CD4-positive, alpha-beta T cell treated with Interleukin-15 for 4 hours (primary cell): Measurements from ENCODE around the gene HERC3.
A peak's percentile ranks its signal among the peaks of the same experiment; 100 is the strongest.

Experiments used
- DNase-seq: peaks from one replicate; pipeline ENCODE4 v3.0.0-alpha.2; 2020; ENCODE audit warnings: low spot score

The HERC3 gene

DNA sequence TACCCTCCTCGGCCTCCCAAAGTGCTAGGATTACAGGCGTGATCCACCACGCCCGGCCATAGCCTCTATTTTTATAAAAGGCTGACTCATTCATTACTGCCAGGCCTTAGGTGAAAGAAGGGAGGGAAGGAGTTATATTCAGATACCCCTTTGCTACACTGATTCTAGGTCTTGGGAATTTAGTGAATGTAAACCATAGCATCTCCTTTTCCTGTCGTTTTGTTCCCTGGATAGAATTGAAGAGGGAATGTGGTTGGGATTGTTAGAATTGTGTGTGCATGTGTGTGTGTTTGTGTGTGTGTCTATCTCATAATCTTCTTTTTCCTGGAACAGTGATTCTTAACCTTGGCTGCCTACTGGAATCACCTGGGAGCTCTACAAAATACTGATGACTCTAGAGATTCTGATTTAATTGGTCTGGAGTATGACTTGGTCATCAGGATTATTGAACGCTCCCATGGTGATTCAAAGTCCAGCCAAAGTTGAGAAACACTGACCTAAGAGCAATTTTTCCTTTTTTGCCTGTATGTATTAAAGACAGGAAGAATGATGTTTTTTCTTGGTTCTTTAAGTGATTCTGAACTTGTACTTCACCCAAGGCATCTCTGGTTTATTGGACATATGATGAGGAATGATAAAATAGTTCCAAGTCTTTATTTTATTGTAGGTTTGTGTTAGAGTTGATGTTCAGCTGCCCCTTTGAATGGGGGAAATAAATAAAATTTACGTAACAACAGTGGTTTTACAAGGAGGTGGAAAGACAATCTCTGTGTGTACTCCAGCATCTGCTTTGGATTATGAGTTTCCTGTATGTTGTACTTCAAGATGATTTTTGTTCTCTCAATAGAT is 68.4 kb downstream of the HERC3 start:
- no peak for DNase-seq

DNA sequence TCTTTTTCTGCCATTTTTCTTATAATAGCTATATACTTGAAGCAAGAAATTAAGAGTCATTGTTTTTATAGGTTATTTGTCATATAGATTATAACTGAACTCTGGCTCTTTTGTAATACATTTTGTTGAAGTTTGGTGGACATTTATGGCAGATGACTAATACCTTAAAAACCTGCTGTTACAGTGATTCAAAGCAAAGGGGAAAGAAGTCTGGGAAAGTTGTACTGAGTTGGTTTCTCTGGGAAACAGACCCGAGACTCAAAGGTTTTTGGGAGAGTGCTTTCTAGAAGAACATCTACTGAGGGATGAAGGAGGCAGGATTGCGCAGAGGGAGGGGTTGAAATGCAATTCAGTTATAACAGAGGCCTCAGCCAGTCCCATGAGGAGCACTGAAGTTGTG is 69.5 kb downstream of the HERC3 start:
- no peak for DNase-seq

DNA sequence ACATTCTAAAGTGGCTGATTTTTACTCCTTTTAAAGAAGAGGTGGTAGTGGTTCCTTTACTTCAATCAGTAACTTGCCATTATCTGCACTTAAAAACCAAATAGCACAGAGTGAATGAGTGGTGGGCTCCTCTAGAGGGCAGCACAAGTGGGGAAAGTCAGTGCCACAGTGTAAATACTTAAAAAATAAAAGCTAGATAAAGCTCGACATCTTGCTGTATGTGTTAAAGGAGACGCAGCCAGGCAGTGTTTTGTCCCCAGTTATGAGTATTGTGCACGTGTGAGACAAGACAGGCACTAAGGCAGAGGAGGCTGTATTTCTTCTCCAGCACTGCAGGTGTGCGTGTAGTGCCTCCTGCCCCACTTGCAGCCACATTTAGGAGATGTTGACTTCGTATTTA is 80.7 kb downstream of the HERC3 start:
- peak; percentile 18 for DNase-seq

DNA sequence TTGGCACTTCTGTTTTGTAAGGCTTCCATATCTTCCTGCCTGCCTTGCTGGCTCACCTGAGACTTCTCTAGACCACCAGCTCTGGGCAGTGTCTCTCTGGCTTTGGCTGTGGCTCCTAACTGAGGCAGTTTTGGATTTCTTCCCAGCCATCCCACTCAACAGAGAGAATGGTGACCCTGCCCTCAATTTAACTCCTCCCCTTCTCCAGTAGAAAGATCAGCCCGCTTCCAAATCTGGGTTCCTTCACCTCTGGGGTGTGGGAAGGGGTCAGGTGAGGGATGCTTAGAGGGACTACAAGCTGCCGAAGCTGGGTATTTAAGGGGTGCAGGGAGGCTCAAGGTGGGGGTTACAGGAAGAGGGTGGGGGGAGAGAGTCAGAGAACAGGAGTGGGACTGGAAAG is 81.6 kb downstream of the HERC3 start:
- no peak for DNase-seq

DNA sequence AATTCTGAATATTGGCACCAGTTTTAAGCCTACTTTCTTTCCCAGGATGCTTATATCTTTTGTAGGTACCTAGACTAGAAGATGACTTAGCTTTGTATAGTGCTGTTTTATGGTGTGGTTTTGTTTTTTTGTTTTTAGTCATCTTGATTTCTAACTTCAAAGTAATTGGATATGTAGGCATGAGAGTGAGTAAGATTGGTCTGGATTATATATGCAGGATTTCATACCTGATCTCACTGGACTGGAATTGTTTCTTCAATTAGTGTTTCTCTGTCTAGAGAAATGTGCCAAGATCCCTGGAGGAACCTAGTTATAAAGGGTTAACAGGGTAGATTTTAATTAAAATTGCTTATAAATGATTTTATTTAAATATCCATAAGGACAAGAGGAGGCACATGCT is 82.3 kb downstream of the HERC3 start:
- no peak for DNase-seq

DNA sequence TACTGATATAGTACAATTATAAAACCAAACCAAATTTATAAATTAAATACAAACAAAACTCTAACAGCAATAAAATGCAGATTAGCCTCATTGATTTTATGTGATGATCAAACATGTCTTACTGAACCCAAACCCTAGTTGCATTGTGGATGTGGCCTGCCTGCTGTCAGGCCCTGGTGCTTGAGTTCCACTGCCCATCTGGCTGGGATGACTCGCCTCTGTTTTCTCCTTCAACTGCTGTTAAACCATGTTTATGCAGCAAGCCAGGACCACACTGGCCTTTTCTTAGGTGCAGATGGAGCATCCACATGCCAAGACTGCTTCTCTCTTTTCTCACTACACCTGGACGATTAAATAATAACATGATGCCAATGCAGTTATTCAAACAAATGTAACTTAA is 82.7 kb downstream of the HERC3 start:
- no peak for DNase-seq

DNA sequence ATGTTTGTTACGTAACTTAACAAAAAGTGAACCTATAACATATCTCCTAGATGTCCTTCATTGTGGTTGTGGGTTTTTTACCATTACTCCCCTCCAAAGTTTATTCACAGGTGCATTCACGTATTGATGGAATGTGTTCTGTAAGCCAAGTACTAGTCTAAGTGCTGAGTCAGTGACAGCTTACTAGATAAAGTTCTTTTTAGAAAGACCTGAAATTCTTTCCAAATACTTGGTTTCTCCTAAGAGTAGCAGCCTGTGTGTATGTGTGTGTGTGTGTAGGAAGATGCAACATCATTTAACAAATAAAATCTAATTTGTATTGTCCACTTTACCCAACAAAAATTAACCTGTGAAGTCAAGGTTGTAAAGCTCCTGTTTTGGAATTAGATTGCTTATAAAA is 83.3 kb downstream of the HERC3 start:
- DNase-seq = no peak

DNA sequence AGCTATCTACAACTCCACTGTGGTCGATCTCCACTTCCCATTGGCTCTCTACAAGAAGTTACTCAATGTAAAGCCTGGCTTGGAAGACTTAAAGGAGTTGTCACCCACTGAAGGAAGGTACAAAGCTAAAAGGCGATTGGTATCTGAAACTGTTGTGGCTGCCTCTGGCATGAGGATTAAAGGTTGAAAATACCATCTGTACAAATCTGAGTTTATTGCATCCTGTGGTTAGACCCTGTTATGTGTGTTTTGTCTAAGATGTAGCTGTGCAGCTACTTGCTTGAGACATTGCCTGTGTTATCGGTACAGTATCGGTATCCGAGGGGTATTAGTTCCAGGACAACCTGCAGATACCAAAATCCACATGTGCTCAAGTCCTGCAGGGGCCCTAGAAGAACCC is 88.9 kb downstream of the HERC3 start:
- no peak for DNase-seq

DNA sequence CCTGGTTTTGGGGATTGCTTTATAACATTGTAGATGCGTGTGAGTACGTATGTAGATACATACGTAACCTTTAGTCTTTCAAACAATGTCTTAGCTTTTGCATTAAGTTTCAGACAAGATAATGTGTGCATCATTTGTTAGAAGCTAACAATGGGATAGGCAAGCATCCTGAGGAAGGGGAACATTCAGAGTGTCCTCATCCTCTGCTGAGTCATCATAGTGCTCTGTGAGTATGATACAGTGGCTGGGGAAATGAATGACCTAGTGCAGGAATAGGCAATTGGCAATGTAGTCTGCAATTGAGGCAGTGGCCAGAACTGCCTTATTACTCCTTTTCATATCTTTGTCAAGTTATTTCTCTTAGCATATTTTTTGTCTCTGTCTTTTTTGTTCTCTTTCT is 98.1 kb downstream of the HERC3 start:
- no peak for DNase-seq

DNA sequence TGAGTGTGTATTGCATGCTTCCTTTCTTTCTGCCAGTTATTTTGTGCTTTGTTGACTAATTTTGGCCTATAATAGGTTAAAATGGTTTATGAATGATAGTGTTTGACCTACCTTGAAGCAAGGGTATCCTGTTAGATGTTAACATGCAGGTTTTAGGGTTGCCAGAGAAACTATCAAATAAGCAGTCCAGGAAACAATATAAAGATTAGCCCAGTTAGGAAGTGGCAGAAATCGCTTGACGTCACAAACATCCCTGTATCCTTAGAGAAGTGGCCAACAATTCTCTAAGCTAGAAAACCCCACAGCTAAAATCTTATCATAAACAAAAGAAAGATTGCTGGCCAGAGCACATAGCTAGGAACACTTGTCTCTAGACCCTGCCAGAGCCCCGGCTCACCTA is 101.5 kb downstream of the HERC3 start:
- no peak for DNase-seq

DNA sequence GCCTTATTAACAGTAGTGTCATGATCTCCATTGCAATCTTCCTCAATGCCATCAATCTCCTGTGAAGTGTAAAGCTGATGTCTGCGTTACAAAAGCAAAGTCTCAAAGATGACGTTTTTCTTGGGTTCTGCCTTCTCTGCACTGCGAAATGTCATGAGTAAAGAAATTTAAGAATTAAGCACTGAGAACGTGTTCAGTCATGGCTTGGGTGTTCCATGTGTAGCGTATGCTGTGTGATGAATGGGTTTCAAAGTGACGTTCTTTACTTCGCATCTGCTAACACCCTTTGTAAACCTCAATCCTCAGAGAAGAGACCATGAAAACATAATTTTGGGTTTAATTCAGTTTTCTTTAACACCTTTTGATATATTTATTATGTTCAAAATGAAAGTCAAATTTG is 104.3 kb downstream of the HERC3 start:
- DNase-seq = no peak

DNA sequence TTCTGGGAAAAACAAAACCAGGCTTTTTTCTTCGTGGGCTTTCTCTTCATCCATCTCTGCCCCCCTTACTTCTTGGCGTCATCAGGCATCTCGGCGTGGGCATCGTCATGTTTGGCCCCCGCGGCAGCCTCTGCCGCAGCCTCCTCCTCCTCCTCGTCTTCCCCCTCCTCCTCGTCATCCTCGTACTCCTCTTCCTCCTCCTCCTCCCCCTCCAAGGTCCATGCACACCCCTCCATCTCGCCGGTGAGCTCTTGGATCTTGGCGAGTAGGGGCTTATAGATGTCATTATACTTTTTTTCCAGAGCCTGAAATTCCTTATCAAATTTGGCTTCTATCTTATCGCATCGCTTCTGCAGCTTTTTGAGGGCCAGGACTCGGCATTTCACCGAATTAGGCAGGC is 104.9 kb downstream of the HERC3 start:
- peak; percentile 6 for DNase-seq

DNA sequence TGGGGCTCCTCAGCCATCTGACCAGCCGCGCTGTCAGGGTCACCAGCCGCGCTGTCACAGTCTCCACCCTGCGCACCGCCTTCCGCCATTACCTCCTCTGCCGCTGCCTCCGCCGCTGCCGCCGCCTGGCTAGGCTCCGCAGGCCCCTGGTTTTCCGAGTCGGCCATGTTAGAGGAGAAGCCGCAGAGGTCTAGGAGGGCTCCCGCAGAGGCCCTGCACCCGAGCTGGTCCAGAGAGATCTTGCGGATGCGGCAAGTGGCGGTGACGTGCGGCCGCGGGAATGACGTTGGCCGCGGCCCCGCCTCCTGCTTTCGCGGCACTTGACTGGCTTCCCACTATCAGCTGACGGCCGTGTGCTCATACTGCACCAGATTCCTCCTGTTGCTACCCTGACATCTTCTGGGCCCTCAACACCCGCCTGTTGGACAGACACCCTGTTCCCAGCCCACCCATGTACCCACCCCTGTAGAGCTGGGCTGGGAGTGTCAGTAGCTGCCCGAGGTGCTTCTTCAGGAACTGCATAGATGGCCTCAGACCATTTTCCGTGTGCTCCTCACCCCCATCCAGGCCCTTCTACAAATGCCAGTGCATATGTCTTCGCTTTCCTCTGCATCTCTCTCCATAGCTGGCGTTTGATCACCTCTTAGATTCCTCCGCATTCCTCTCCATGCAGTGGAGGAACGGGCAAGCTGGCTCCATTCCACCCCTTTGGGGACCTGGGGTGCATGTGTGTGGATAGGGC is 105.5 kb downstream of the HERC3 start, which contains the start of gene NAP1L5:
Gene NAP1L5, minus strand, starts transcription at position 242 of the 742 bp plus-strand sequence. Its CDS starts 75 bp downstream, at position 167.
- DNase-seq = peak; percentile 57

DNA sequence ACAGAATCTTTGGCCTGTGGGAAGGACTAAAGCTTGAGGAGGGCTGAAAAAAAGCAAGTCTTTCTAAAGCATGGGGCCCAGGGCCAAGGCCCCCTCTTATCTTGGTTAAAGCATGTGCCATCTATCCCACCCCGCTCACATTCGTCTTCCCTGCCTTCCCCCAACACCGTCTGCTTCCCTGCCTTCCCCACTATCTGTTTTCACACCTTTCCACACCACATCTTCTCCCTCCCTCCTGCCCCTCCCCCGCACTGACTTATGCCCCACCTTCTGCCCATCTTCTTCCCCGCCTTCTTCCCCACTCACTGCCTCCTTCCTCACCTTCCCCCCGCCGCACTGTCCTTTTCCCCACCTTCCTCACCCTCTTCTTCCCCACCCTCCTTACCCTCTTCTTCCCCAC is 106.2 kb downstream of the HERC3 start:
- DNase-seq = no peak

DNA sequence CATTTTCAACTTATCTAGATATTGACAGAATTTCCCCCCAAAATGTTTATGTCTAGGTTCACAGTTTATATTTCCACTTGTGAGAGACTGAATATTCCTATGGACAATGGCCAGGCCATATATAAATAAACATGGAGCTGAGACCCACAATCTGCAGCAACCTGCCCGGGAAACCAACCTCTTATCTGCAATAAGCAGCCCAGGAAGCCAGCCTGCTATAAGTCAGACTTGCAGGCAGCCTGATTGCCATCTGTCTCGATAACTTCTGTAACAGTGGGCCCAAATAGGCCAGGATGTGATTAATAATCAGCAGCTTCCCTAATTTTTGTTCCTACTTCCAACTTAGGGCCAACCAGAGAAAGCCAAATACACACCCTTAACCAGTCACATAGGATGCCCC is 110.5 kb downstream of the HERC3 start:
- no peak for DNase-seq

DNA sequence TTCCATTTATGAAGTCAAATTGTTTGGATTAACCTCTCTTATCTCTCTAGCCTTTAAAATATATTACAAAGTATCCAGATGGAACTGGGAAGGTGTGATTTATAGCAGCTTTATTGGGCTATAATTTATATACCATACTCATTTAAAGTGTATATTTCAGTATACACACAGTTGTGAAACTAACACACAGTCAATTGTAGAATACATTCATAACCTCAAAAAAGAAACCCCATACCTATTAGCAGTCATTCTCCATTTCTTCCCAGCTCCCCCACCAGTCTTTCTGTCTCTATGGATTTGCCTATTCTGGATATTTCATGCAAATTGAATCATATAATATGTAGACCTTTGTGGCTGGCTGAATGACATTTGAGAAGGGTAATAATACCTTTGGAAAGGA is 112.9 kb downstream of the HERC3 start:
- DNase-seq = no peak

DNA sequence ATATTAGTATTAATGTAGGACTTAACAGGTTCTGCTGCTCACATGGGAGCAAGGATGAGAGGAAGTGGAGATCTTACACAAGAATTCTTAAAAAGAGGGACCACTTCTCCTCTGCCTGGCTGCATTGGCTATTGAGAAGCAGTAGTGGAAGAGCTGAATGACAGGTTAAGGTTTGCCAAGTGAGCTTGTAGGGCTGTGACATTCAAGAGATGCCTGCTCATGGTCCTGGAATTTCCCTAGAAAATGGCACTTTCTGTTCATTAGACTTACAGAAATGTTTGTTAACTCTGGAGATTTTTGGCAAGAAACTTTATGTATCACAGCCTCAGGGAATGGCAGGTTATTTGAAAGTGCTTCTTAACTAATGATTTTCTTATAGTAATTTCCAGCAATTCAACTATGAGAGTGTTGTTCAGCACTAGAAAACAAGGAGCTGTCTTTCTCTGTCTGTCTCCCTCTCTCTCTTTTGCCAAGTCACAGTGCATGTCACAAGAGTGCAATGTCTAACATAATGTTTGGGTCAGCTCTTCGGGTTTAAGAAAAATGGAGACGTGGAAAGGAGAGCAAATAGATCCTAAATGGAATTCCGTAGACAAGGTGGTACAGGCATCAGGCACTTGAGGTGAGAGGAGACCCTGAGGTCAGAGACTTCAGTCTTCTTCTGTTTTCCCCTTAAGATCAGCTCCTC is 113.7 kb downstream of the HERC3 start:
- no peak for DNase-seq

DNA sequence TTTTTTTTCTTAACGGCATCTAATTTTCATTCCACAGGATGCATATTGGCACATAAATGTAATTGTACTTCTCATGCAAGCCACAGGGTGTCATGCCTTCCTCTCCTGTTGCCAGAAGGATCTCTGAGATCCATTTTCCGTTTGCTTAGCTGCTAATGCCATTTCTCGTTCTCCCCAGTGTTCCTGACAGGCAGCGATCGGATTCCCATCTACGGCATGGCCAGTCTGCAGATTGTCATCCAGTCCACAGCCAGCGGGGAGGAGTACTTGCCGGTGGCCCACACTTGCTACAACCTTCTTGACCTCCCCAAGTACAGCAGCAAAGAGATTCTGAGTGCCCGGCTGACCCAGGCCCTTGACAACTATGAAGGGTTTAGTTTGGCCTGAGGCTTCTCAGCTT is 114.3 kb downstream of the HERC3 start:
- DNase-seq = no peak

DNA sequence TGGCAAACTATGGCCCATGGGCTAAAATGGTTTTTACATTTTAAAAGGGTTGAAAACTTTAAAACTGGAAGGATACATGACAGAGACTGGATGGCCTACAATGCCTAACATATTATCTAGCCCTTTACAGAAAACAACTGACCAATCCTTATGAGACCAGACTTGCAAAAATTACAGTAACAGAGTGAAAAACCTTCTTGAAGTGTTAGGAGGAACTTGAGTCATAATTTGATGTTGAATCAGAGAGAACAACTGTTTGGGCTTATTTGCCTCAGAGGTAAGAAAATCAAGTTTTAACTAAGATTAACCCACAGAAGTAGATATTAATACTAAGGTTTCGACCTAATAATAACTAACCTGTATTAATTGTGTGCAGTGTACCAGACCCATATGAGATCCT is 117.7 kb downstream of the HERC3 start:
- no peak for DNase-seq

DNA sequence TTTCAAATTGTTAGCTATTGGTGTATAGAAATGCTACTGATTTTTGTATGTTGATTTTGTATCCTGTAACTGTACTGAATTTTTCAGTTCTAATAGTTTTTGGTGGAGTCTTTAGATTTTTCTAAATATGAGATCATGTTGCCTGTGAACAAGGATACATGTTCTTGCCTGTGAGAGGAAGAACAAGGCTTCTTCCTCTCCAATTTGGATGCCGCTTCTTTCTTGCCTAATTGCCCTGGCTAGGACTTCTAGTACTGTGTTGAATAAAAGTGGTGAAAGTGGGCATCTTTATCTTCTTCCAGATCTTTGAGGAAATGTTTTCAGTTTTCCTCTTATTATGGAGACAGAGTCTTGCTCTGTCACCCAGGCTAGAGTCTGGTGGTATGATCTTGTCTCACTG is 121.5 kb downstream of the HERC3 start:
- no peak for DNase-seq

DNA sequence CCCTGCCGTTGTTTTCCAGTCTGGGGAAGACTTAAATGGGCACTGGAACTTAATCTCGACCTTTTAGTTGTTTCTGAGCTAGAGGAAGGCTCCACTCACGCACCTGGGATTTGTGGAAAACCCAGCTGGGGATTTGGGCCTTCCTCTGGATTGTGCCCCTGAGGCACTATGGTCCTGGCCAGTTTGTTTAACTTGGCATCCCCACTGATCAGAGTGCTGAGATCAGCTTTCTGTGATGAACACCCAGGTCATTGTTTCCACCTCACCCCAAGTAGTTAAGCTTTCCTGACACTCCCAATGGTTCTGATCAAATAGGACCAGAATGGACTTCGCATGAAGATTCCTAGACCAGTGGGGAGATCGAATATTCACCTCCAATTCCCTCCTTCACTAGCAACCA is 125.8 kb downstream of the HERC3 start:
- DNase-seq = no peak

DNA sequence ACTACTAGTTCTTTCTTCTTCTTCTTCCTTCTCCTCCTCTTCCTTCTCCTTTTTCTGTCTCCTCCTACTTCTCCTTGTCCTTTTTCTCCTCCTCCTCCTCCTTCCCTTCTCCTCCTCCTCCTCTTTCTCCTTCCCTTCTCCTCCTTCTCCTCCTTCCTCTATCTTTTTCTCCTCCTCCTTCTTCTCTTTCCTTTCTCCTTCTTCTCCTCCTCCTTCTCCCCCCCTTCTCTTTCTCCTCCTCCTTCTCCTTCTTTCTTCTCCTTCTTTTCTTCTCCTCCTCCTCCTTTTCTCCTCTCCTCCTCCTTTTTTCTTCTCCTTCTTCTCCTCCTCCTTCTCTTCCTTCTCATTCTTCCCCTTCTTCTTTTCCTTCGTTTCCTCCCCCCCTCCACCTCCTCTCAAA is 127.1 kb downstream of the HERC3 start:
- DNase-seq = no peak
